HG03045 (cell line): Measurements from ENCODE around the gene ZNF697.

Experiments
- ATAC-seq: cut with Tn5 transposase; IDR thresholded peaks from one replicate; pipeline ENCODE4 v1.9.1; 2021; ENCODE audit warnings: mild to moderate bottlenecking, moderate library complexity; ENCODE audit not compliant: unreplicated experiment

The ZNF697 gene

GRCh38 chr1:119664067-119664466 is 16.0 kb upstream of the ZNF697 start:
- ATAC-seq = no peak

DNA sequence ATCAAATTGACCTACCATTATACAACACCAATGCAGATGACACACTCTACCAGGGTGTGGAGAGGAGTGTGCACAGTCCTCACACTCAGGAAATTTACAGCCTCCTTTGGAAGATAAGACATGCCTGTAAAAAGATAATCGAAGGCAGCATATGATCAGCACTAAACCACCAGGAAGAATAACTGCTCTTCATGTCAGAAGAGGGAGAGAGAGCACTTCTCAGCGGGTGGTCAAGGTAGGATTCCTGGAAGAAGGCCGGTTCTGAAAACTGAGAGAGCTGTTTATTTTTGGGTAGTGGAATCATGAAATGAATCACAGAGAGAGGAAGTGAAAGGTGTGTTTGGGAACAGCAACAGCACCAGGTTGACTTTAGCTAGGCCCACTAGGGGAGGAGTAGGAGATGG is 14.0 kb upstream of the ZNF697 start:
- ATAC-seq = peak; percentile 73

- peak; percentile 35 for ATAC-seq
Measured at GRCh38 chr1:119660253-119661083, 12.4 kb upstream of the ZNF697 start.

- no peak for ATAC-seq
Measured at GRCh38 chr1:119659628-119660027, 11.6 kb upstream of the ZNF697 start.

- ATAC-seq = peak; percentile 69
Measured at GRCh38 chr1:119656410-119656955, 8.4 kb upstream of the ZNF697 start.

GRCh38 chr1:119655154-119655553 is 7.1 kb upstream of the ZNF697 start:
- no peak for ATAC-seq

DNA sequence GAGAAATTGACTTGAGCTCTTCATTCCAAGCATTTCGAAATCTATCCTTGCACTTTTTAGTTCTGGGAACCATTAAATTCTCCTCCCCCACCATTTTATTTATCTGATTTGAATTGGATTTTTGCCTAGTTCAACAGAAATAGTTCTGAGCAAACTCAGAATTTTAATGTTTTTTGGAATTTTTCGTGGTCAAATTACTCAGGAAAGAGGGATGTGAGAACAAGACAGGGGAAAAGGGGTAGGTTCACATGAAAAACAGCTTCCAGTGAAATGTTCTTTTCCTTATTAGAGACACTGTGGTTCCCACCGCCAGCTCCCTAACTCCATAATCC is 5.7 kb upstream of the ZNF697 start:
- ATAC-seq = no peak

- ATAC-seq = no peak
Measured at GRCh38 chr1:119653135-119653838, 5.2 kb upstream of the ZNF697 start.

GRCh38 chr1:119652587-119652986 is 4.5 kb upstream of the ZNF697 start:
- no peak for ATAC-seq

- no peak for ATAC-seq
Measured at GRCh38 chr1:119651641-119652040, 3.6 kb upstream of the ZNF697 start.

DNA sequence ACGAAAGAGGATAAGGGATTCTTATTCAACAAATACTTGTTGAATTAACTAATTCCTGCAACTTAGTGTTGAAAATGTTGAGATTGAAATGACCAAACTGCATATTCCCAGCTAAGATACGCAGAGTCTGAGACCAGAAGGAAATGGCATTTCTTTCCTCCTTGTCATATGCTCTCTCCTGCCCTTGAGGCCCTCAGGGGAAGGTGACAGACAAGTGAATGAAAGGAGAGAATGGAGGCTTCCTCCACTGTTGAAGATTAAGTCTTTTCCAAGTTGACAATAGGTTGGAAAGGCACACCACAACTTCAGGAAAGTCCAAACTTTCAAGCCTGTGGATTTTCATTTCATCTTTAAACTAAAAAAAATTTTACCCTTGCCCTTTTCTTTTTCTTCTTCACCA is 3.1 kb upstream of the ZNF697 start:
- ATAC-seq = no peak

- no peak for ATAC-seq
Measured at GRCh38 chr1:119648620-119649004, 546 bp upstream of the ZNF697 start.

DNA sequence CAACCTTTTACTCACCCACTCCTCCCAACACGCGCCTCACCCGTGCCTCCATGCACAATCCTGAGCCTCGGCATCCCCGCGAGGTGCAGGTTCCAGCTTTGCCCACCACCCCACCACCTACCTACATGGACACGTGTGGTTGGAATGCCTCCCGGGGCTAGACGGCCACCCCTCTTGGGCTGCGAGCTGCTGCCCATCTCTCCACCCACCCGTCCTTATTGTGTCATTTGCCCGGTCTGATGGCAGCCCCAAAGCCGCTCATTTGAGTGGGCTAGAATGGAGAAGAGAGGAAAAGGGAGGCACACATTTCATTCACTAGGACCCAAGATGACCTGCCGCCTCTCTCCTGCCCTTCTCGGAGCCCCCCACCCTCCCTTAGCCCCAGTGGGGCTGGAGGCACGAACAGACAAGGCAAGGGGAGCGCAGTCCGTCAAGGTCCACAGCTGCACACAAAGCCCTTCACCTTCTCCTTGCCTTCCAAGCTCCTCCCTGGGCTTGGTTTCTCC is 785 bp downstream of the ZNF697 start:
- no peak for ATAC-seq

GRCh38 chr1:119646521-119647227 is 1.4 kb downstream of the ZNF697 start:
- ATAC-seq = no peak

- no peak for ATAC-seq
Measured at GRCh38 chr1:119639109-119639508, 9.0 kb downstream of the ZNF697 start.

GRCh38 chr1:119637710-119638109 is 10.4 kb downstream of the ZNF697 start:
- no peak for ATAC-seq

DNA sequence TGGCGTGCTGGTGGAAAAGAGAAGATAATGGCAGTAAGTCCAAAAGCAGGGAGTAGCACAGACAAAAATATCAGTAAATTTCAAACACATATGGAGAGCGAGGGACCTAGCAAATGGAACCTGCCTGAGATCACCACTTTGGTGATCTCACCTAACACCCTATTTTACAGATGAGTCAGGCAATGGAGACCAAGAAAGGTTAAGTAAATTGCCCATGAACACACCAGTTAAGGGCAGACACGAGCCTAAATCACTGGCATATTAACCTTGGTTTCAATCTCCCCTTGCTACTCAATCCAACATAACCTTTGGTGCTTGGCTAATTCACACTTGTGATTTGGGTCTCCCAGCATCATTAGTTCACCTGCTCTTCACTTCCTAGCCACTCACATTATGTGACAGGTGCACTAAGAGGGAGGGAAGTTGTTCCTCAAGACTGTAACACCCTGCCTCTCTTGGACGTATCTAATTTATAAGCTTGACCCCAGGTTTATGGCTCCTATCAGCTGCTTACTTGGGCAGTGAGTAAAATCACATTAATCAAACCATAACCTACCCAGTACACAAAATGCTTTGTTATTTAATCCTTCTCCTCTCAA is 11.5 kb downstream of the ZNF697 start:
- ATAC-seq = no peak

DNA sequence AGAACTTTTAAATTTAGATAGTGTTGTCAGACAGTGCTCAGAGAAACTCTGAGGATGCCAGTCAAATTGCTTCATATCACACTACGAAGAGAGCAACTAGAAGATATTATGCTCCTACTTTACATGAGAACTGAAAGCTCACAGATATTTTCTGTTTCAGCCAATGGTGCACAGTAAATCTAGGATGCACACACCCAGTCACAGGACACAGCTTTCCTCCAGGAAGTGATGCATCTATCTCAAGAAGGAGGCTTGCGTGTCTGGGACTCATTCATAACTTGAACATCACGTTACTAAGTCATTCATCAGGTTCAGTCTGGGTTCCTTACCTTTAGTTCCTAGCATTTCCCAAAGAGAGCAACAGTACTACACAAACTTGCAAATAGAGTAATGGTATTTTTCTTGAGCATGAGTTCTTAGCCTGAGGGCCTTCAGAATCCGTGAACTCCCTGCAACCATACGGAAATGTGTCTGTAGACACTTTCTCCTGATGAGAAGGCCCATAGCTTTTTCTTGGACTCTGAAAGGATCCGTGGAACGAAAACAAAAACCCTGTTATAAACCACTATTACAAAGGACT is 12.2 kb downstream of the ZNF697 start:
- ATAC-seq = peak; percentile 58

GRCh38 chr1:119634016-119634415 is 14.1 kb downstream of the ZNF697 start:
- no peak for ATAC-seq

DNA sequence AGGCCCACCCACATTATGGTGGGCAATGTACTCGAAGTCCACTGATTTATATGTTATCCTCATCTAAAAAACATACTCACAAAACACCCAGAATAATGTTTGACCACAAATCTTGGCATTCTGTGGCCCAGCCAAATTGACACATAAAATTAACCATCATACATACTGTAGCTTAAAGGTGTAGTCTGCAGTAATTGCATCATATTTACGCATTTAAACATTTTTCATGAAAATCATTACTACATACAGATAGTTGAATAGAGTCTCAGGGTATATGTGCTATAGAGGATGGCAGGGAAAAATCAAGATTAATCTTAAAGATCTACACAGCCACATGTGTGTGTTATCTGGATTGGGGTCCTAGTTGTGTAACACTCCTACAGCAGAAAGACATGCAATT is 14.5 kb downstream of the ZNF697 start:
- ATAC-seq = no peak

- ATAC-seq = no peak
Measured at GRCh38 chr1:119632841-119633240, 15.2 kb downstream of the ZNF697 start.
